Prostate gland (tissue), 2 donors: ENCODE data around the gene VSIG2.

ENCODE experiments used
- CTCF ChIP-seq, 4 experiments: fragments of 200-600 bp in 2 of 4; fragments of 450-650 bp in 2 of 4; sonication (generic) in 2 of 4; IDR thresholded peaks; 1 replicate in 3 of 4; 2 replicates in 1 of 4; pipeline ENCODE4 v1.5.1; 2016 to 2019; ENCODE audit warnings: antibody characterized with exemption in 4 of 4, mild to moderate bottlenecking in 2 of 4, moderate library complexity in 2 of 4
- POLR2A ChIP-seq: fragments of 450-650 bp; IDR thresholded peaks from one replicate; pipeline ENCODE4 v1.6.1; 2016; ENCODE audit warnings: antibody characterized with exemption, mild to moderate bottlenecking
- POLR2AphosphoS5 ChIP-seq: sonication (generic); formaldehyde crosslinking; IDR thresholded peaks from one replicate; pipeline ENCODE4 v1.6.1; 2017; ENCODE audit warnings: antibody characterized with exemption

DNA sequence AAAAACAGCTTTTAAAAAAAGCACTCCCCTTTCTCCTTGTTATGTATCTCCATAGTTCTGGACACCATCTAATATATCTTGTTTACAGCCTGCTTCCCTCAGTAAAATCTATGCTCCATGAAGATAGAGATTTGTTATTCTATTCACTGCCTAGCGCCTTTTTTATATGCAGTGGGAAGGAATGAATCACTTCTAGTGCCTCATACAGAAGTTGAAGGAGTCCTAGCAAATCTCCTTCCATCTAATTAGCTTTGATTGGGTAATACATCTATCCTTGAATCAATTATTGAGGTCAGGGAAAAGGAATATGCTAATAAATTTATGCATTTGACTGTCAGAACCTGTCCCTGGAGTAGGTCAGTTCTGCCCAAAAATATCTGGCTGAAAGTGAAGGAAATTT lies 52.5 kb downstream of the VSIG2 start:
- no peak for TF ChIP-seq CTCF (IDR thresholded peaks at IDR 0.05)
- TF ChIP-seq POLR2AphosphoS5, result no peak
- no peak for TF ChIP-seq POLR2A
